HuH-7 (cell line): ENCODE data around the gene DNAAF6.

Source experiments
- DNase-seq: peaks from one replicate; pipeline ENCODE4 v3.0.0; 2011; ENCODE audit warnings: low spot score

Gene DNAAF6

GRCh38 chrX:107293056-107293455 lies 86.6 kb downstream of the DNAAF6 start:
- no peak for DNase-seq
